Measurements from ENCODE around the gene KRTAP10-1. TPM values are rescaled to one million over a fixed set of nuclear protein-coding genes. Genes with fewer than 3 reads are reported as not detected.

The KRTAP10-1 gene
- total RNA-seq, 2 donors from 2014 or later, result not detected

DNA sequence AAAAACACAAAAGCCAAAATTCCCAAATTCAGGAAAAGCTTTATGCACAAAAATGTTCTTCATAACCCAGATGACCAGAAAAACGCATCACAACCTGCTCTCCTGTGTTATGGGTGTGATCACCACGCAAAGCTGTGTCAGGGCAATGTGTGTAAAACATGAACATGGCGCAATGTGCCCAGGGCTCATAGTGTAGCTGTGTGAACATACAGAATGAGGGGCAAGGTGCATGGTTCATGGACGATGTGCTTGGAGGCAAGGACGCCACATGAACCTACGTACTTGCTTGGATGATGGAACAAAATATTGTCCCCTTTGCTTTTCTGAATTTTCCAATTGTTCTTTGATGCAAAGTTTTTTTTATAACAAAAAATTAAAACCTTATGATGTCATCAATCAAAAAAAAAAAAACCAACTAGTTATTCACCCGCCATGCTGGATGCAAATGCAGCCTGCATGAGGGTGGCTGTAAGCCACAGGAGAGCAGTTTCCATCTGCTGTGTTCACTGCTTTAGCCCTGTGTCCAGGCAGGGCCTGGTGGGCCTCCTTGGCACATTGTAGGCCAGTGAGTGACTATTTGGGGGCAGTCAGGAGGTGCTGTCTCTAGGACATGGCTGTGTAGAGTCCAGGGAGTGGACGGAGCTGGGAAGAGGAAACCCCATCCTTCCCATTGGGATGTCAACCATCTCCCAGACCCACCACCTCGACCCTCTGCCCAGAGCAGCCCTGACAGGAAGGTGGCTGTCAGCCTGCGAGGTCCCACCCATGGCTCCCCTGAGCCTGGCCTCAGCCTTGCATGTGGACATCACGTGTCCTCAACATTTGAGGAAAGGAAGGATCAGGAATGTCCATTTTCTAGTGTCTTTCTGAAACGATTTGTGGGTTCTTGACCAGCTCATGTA lies 13.6 kb downstream of the KRTAP10-1 start:
- H3K9ac ChIP-seq (ENCODE audit: low read depth in 2 of 2, low read length in 2 of 2), result no peak overlapping the region

DNA sequence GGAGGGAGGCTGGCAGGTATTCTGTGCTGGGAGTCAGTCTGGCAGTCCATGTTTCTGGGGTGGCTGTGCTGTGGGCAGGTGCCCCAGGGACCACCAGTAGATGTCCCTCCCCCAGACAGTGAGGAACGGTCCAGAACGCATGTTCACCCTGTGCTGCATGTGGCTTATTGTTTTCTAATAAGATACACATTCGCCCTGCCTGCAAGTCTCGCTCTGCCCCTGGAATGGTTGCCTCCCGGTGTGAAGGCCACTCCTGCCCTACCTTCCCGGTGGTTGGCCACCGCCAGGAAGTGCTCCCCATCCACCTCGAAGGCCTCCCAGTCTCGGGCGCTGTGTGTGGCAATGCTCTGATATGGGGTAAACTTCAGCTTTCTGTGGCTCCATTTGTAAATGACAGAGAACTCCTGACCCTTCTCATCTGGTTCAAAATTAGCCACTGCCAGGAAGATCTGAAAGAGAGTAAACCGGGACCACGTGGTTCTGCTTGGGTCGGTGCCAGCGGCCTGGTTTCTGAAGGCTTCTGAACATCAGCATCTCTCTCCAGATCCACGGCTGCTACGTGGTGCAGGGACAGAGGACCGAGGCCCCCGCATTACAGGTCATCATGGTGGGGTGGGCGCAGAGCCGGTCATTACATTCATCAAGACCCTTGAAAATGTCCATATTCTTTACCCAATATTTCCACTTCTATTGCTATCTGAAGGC lies 14.5 kb downstream of the KRTAP10-1 start:
- intact Hi-C loops (cut with DNase I), result no loop called here
- no peaks in the 10 kb centered on the region for H3K9me3 ChIP-seq
- no peaks in the 10 kb centered on the region for H3K4me1 ChIP-seq
- no peaks in the 10 kb centered on the region for H3K36me3 ChIP-seq
- TF ChIP-seq, protein P1, sequence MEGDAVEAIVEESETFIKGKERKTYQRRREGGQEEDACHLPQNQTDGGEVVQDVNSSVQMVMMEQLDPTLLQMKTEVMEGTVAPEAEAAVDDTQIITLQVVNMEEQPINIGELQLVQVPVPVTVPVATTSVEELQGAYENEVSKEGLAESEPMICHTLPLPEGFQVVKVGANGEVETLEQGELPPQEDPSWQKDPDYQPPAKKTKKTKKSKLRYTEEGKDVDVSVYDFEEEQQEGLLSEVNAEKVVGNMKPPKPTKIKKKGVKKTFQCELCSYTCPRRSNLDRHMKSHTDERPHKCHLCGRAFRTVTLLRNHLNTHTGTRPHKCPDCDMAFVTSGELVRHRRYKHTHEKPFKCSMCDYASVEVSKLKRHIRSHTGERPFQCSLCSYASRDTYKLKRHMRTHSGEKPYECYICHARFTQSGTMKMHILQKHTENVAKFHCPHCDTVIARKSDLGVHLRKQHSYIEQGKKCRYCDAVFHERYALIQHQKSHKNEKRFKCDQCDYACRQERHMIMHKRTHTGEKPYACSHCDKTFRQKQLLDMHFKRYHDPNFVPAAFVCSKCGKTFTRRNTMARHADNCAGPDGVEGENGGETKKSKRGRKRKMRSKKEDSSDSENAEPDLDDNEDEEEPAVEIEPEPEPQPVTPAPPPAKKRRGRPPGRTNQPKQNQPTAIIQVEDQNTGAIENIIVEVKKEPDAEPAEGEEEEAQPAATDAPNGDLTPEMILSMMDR (IDR thresholded peaks at IDR 0.05), result no peak
- H3K27ac ChIP-seq, result no peak overlapping the region
- no peaks in the 10 kb centered on the region for H3K27me3 ChIP-seq
- no peak for DNase-seq
- H3K9ac ChIP-seq (ENCODE audit: low read depth in 2 of 2, low read length in 2 of 2), result no peak overlapping the region
- no peak overlapping the region for H3K4me3 ChIP-seq

More for the DNA sequence above, 13.6 kb downstream of the KRTAP10-1 start:
- Histone ChIP-seq H3K27me3 (no peaks in the 10 kb centered on the region), H3K36me3 (no peaks in the 10 kb centered on the region), H3K4me3 (no peak overlapping the region), H3K27ac (no peak overlapping the region), H3K4me1 (no peaks in the 10 kb centered on the region), H3K9me3 (no peaks in the 10 kb centered on the region)
- intact Hi-C loops (cut with DNase I), result no loop called here
- TF ChIP-seq, protein P1 (IDR thresholded peaks at IDR 0.05), result no peak
- DNase-seq, result no peak

GRCh38 chr21:44524414-44525371 lies 15.3 kb downstream of the KRTAP10-1 start:
- Histone ChIP-seq H3K27me3 (no peaks in the 10 kb centered on the region), H3K9ac (ENCODE audit: low read depth in 2 of 2, low read length in 2 of 2) (no peak overlapping the region), H3K4me3 (no peak overlapping the region), H3K36me3 (no peaks in the 10 kb centered on the region), H3K27ac (no peak overlapping the region), H3K9me3 (no peaks in the 10 kb centered on the region), H3K4me1 (no peaks in the 10 kb centered on the region)
- DNase-seq, result no peak
- TF ChIP-seq, protein P1 (IDR thresholded peaks at IDR 0.05), result no peak
- intact Hi-C loops (cut with DNase I), result no loop called here

DNA sequence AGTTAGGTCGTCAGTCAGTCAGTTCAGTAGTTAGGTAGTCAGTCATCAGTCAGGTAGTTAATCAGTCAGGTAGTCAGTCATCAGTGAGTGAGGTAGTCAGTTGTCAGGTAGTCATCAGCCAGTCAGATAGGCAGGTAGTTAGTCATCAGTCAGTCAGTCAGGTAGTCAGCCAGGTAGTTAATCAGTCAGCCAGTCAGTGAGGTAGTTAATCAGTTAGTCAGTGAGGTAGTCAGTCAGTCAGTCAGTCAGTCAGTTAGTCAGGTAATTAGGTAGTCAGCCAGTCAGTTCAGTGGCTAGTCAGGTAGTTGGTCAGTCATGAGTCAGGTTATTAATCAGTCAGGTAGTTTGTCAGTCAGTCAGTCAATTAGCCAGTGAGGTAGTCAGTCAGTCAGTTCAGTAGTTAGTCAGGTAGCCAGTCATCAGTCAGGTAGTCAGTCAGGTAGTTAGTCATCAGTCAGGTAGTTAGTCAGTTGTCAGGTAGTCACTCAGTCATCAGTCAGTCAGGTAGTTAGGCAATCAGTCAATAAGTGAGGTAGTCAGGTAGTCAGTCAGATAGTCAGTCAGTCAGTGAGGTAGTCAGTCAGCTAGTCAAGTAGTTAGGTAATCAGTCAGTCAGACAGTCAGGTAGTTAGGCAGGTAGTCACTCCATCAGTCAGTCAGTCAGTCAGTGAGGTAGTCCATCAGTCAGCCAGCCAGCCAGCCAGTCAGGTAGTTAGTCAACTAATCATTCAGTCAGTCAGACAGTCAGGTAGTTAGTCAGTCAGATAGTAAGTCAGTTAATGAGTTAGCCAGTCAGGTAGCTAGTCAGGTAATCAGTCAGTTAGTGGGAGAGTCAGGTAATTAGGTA lies 16.2 kb downstream of the KRTAP10-1 start:
- intact Hi-C loops (cut with DNase I), result no loop called here
- H3K27me3 ChIP-seq, result no peaks in the 10 kb centered on the region
- no peak overlapping the region for H3K9ac ChIP-seq (ENCODE audit: low read depth in 2 of 2, low read length in 2 of 2)
- no peaks in the 10 kb centered on the region for H3K36me3 ChIP-seq
- no peak overlapping the region for H3K4me3 ChIP-seq
- TF ChIP-seq, protein P1 (IDR thresholded peaks at IDR 0.05), result no peak
- no peaks in the 10 kb centered on the region for H3K9me3 ChIP-seq
- no peak overlapping the region for H3K27ac ChIP-seq
- H3K4me1 ChIP-seq, result no peaks in the 10 kb centered on the region
- no peak for DNase-seq

All from colonic mucosa (tissue), 4 donors.